ENCODE data around the gene TRIM44. TPM values are rescaled to one million over a fixed set of nuclear protein-coding genes. Genes with fewer than 3 reads are reported as not detected.
A peak's percentile ranks its signal among the peaks of the same experiment; 100 is the strongest.

Gene TRIM44
- total RNA-seq, 1 donor from 2014 or later: 62.8 TPM

DNA sequence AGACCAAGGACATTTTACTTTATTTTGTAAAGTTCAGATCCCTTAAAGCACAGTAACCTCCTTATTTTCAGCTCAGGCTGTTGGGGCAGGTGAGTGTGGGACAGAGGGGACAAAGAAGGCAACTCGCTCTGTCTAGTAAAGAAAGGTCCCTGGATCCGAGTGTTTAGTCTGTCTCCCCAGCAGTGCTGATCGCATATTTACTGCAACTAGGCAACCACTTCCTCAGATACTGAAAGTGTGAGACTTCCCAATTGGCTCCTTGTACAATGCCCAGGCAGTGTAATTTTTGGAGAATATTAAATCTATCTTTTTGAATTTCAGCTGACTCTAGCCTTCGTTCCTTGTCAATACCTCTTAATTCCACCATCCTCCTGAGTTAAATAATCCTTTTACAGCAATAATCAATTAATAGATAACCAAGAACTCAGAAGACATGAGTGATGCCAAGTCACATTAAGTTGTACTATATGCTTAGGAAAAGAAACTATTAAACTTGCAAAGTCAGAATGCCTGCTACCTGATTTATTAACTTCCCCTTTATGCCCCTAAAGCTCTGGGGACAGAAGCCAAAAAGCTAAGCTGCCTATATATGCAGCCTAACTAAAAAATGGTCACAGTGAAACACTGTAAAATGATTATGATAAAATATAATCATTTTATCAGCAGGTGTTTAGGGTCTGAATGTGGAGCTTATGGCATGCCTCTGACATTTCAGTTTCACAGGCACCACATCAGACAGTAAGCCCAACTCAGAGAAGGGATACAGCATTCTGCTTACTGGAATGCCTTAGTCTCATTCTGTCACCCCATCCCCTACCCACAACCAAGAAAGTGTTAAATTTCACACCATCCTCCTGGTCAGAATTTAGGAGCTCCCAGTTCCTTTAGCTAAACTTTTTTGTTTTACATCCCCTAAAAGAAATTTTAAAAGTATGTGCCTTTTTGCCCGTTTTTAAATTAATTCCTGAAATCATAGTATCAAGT, 138.7 kb downstream of the TRIM44 start:
- TF ChIP-seq, protein P1, sequence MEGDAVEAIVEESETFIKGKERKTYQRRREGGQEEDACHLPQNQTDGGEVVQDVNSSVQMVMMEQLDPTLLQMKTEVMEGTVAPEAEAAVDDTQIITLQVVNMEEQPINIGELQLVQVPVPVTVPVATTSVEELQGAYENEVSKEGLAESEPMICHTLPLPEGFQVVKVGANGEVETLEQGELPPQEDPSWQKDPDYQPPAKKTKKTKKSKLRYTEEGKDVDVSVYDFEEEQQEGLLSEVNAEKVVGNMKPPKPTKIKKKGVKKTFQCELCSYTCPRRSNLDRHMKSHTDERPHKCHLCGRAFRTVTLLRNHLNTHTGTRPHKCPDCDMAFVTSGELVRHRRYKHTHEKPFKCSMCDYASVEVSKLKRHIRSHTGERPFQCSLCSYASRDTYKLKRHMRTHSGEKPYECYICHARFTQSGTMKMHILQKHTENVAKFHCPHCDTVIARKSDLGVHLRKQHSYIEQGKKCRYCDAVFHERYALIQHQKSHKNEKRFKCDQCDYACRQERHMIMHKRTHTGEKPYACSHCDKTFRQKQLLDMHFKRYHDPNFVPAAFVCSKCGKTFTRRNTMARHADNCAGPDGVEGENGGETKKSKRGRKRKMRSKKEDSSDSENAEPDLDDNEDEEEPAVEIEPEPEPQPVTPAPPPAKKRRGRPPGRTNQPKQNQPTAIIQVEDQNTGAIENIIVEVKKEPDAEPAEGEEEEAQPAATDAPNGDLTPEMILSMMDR (IDR thresholded peaks at IDR 0.05): no peak
- H3K4me1 ChIP-seq: peaks cover 11% of the 10 kb centered on the region
- DNase-seq (no peak), ATAC-seq (peak; percentile 42 to 74)
- H3K9me3 ChIP-seq: no peaks in the 10 kb centered on the region
- H3K27ac ChIP-seq: no peak overlapping the region
- intact Hi-C loops (cut with DNase I): no loop called here
- H3K4me3 ChIP-seq: no peak overlapping the region
- no peaks in the 10 kb centered on the region for H3K27me3 ChIP-seq (ENCODE audit: low read depth)
- peaks cover 7% of the 10 kb centered on the region for H3K36me3 ChIP-seq

DNA sequence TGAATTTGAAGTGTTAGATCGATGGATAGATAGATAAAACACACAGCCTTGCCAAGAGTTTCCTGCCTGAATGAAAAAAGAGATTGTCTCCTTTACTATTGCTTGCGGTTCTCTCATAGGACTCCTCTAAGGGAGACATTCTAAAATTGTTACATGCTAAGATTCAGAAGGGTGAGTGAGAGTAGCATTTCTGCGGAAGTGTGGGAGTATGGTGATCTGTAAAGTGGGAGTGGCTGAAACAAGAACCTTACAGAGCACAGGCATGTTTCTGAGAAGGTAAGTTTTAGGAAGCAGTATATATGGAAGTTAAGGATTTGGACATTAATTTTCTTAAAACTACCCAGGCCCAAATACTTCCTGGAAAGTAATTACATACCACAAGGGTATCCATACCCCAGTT, 139.6 kb downstream of the TRIM44 start:
- DNase-seq (no peak), ATAC-seq (peak in 1 of 2 donors; percentile 51)
- no peak overlapping the region for H3K27ac ChIP-seq
- peaks cover 11% of the 10 kb centered on the region for H3K36me3 ChIP-seq
- no peaks in the 10 kb centered on the region for H3K27me3 ChIP-seq (ENCODE audit: low read depth)
- TF ChIP-seq, protein P1 (IDR thresholded peaks at IDR 0.05): no peak
- no peak overlapping the region for H3K4me3 ChIP-seq
- H3K9me3 ChIP-seq: no peaks in the 10 kb centered on the region
- H3K4me1 ChIP-seq: peaks cover 11% of the 10 kb centered on the region
- intact Hi-C loops (cut with DNase I): no loop called here

DNA sequence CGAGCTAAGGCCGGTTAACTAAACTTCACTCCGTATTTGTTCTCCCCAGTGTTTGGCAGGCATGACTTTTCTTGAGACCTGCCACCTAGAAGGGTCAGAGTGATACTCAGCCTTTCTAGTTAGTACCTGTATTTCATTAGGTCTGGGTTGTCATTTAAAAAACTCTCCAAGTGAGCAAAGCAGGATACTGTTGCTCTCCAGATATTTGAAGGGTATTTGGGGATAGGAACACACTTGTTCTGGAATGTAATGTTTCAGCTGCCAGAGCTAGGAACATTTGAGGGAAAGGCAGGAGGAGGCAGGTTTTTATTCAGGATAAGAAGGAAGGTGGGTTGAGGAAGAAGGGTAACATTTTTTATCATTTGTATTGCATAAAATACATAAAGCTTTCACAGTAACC, 140.1 kb downstream of the TRIM44 start:
- DNase-seq: no peak
- TF ChIP-seq, protein P1 (IDR thresholded peaks at IDR 0.05): no peak
- no peak overlapping the region for H3K27ac ChIP-seq
- H3K4me1 ChIP-seq: peaks cover 11% of the 10 kb centered on the region
- H3K27me3 ChIP-seq (ENCODE audit: low read depth): no peaks in the 10 kb centered on the region
- no peak overlapping the region for H3K4me3 ChIP-seq
- peaks cover 11% of the 10 kb centered on the region for H3K36me3 ChIP-seq
- intact Hi-C loops (cut with DNase I): no loop called here
- ATAC-seq: peak in 1 of 2 donors; percentile 48
- no peaks in the 10 kb centered on the region for H3K9me3 ChIP-seq

DNA sequence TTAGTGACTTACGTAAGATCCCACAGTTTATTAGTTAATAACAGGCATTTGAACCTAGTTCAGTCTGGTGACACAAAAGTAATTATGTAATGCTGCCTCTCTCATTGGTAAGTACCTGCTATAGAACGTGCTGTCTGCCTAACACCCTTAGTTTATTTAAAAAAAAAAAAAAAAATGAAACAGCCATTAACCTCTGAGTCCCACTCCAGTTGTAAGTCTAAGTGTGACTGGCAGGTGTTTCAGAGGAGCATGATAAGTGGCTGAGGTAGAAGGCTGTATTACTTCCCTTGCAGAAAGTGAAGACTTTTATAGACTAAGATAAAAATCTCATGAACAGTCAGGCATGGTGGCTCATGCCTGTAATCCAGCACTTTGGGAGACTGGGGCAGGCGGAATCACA, 140.5 kb downstream of the TRIM44 start:
- no peak for DNase-seq
- Histone ChIP-seq H3K27ac (no peak overlapping the region), H3K4me1 (peaks cover 11% of the 10 kb centered on the region), H3K36me3 (peaks cover 11% of the 10 kb centered on the region), H3K4me3 (no peak overlapping the region), H3K9me3 (no peaks in the 10 kb centered on the region), H3K27me3 (ENCODE audit: low read depth) (no peaks in the 10 kb centered on the region)
- intact Hi-C loops (cut with DNase I): no loop called here
- TF ChIP-seq, protein P1 (IDR thresholded peaks at IDR 0.05): no peak
- peak; percentile 47 to 62 for ATAC-seq

DNA sequence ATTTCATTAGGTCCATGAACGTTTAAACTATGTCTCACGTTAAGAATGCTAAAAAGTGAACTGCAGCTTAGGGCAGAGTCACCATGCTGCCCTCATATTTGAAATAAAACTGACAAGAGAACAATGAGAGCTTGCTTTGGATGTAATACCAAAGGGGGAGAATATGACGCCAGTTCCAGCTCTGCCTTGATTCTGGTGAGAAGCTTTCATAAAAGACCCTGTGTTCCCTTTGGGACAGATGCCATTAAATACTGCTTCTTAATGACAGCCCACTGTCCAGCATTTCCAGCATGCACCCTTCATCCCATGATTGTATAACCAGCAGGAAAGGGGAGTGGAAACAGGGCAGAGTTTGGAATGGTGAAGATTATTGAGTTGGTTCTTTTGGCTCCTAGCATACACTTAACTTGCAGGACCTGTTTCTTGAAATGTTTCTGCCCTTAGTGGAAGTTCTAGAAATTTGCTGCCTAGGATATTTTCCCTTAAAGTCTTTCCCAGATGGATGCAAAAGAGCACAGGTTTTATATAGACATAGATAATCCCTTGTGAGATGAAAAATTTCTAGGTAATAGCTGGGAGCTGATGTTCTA, 142.0 kb downstream of the TRIM44 start:
- TF ChIP-seq, protein P1 (IDR thresholded peaks at IDR 0.05): no peak
- DNase-seq (no peak), ATAC-seq (no peak)
- Histone ChIP-seq H3K27ac (no peak overlapping the region), H3K9me3 (no peaks in the 10 kb centered on the region), H3K4me1 (peaks cover 11% of the 10 kb centered on the region), H3K36me3 (peaks cover 17% of the 10 kb centered on the region), H3K4me3 (no peak overlapping the region), H3K27me3 (ENCODE audit: low read depth) (no peaks in the 10 kb centered on the region)
- intact Hi-C loops (cut with DNase I): no loop called here
